ENCODE measurements around the gene GRB7. TPM values are rescaled to one million over a fixed set of nuclear protein-coding genes. Genes with fewer than 3 reads are reported as not detected.

Gene GRB7
- polyA plus RNA-seq, 1 donor, result 35.9 TPM

- no peak for DNase-seq
- peaks cover 7% of the 10 kb centered on the region for H3K4me1 ChIP-seq (ENCODE audit: control insufficient read depth, insufficient read depth, low read length)
- no peak overlapping the region for H3K4me3 ChIP-seq (ENCODE audit: low read length)
- H3K9me3 ChIP-seq (ENCODE audit: control insufficient read depth, low read depth, low read length), result no peaks in the 10 kb centered on the region
- H3K27me3 ChIP-seq (ENCODE audit: control insufficient read depth, insufficient read depth, low read length), result no peaks in the 10 kb centered on the region
- no peak overlapping the region for H3K27ac ChIP-seq (ENCODE audit: low read length)
- WGBS (ENCODE audit: insufficient coverage, low lambda C conversion rate), result no CpG with 5 or more reads among the region's 10 CpGs
- peaks cover 9% of the 10 kb centered on the region for H3K36me3 ChIP-seq (ENCODE audit: control insufficient read depth, insufficient read depth, low read length)
Measured at GRCh38 chr17:39751637-39752036, 13.9 kb downstream of the GRB7 start.

- H3K27me3 ChIP-seq (ENCODE audit: control insufficient read depth, insufficient read depth, low read length), result no peaks in the 10 kb centered on the region
- no CpG with 5 or more reads among the region's 13 CpGs for WGBS (ENCODE audit: insufficient coverage, low lambda C conversion rate)
- peaks cover 4% of the 10 kb centered on the region for H3K36me3 ChIP-seq (ENCODE audit: control insufficient read depth, insufficient read depth, low read length)
- H3K27ac ChIP-seq (ENCODE audit: low read length), result no peak overlapping the region
- no peaks in the 10 kb centered on the region for H3K9me3 ChIP-seq (ENCODE audit: control insufficient read depth, low read depth, low read length)
- DNase-seq, result no peak
- H3K4me3 ChIP-seq (ENCODE audit: low read length), result no peak overlapping the region
- H3K4me1 ChIP-seq (ENCODE audit: control insufficient read depth, insufficient read depth, low read length), result peaks cover 7% of the 10 kb centered on the region
Measured at GRCh38 chr17:39752241-39752881, 14.6 kb downstream of the GRB7 start.

DNA sequence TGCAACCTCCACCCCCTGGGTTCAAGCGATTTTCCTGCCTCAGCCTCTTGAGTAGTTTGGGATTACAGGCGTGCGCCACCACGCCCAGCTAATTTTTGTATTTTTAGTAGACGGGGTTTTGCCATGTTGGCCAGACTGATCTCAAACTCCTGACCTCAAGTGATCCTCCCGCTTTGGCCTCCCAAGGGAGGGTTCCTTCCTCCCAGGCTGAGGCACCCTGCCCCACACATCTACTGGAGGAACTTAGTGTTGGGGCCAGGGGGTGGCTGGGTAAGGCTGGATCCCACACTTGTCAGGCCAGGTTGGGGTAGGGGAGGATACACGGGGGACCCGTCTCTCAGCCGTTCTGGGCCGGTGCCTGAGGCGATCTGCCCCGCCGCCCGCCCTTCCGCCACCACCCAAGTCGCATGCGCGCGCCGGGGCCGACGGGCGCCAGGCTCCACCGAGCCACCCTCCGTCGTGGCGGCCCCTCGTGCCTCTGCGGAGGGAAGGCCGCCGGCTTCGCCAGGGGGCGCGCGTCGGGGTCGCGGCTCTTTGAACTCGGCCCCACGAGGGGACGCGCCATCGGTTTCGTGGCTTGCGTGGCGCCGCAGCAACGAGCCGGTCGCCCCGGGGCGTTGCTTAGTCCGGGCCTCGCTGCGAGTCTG lies 15.9 kb downstream of the GRB7 start:
- peak in 1 of 2 donors; percentile 42 for DNase-seq
- Histone ChIP-seq H3K27me3 (ENCODE audit: control insufficient read depth, insufficient read depth, low read length) (no peaks in the 10 kb centered on the region), H3K4me3 (ENCODE audit: low read length) (peak overlapping the region; percentile 94), H3K4me1 (ENCODE audit: control insufficient read depth, insufficient read depth, low read length) (peaks cover 7% of the 10 kb centered on the region), H3K27ac (ENCODE audit: low read length) (peak overlapping the region; percentile 89), H3K36me3 (ENCODE audit: control insufficient read depth, insufficient read depth, low read length) (no peaks in the 10 kb centered on the region), H3K9me3 (ENCODE audit: control insufficient read depth, low read depth, low read length) (no peaks in the 10 kb centered on the region)
- no CpG with 5 or more reads among the region's 55 CpGs for WGBS (ENCODE audit: insufficient coverage, low lambda C conversion rate)

DNA sequence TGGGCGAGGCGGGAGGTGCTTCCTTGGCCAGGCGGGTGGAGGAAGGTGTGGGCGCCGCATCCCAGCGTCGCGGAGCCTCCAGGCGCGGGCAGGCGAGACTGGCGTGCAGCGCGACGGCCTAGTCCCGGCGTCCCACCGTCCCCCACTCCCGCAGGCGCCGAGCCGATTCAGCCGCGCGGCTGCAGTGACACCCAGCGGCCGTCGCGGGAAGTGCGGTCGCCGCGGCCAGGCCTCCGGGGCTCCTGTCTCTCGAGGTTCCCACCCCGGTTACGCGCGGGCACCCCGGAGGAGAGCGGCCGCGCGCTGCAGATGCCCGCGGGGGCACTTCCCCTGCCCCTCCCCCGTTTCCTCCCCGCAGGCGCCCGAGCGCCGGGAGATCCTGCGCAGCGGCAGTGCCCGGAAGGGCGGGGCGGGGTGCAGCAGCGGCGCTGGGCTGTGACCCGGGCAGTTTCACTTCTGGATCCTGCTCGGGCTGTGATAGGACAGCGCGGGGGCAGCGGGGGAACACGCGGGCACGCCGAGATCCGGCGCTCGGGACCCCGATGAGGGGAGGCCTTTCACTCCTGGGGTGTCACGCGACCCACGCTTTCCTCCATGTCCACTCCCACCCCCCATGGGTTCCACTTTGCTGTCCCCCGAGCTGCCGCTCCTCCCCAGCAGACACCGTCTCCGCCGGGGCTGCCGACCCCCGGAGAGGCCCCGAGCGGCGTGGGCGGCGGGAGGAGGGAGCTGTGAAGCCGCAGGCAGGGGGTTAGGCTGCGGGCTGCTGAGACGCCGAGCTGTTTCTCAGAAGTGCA lies 16.6 kb downstream of the GRB7 start:
- no CpG with 5 or more reads among the region's 91 CpGs for WGBS (ENCODE audit: insufficient coverage, low lambda C conversion rate)

DNA sequence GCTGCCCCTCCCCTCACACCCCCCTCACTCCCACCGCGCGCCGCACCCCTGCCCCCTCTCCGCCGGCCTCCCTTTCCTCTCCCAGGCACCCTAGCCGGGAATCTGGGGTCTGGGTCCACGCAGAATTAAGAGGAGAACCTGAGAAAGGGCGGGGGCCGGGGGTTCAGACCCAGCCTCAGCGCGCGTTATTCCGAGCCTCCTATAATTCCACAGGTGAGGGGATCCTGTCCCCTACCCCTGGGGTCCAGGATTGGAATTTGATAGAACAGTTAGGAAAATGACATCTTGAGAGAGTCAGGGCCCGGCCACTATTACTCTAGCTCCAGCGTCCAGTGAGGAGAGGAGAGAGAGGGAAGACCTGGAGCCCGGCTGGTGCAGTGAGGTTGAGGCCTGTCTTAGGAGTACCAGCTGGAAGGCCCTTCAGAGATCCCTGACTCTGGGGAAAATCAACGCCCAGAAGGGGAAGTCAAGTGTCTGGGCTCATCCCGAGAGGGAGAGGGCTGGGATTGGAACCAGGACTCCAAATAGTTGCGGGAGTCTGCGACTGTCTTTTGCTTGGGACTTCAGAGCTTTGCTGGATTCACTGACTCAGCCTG lies 17.3 kb downstream of the GRB7 start:
- peak overlapping the region; percentile 89 for H3K27ac ChIP-seq (ENCODE audit: low read length)
- H3K36me3 ChIP-seq (ENCODE audit: control insufficient read depth, insufficient read depth, low read length), result no peaks in the 10 kb centered on the region
- peak in 1 of 2 donors; percentile 26 for DNase-seq
- H3K27me3 ChIP-seq (ENCODE audit: control insufficient read depth, insufficient read depth, low read length), result no peaks in the 10 kb centered on the region
- H3K4me3 ChIP-seq (ENCODE audit: low read length), result peak overlapping the region; percentile 94
- H3K4me1 ChIP-seq (ENCODE audit: control insufficient read depth, insufficient read depth, low read length), result peaks cover 7% of the 10 kb centered on the region
- no CpG with 5 or more reads among the region's 21 CpGs for WGBS (ENCODE audit: insufficient coverage, low lambda C conversion rate)
- H3K9me3 ChIP-seq (ENCODE audit: control insufficient read depth, low read depth, low read length), result no peaks in the 10 kb centered on the region

More for the DNA sequence above, 16.6 kb downstream of the GRB7 start:
- DNase-seq, result peak; percentile 93 to 97
- peaks cover 7% of the 10 kb centered on the region for H3K4me1 ChIP-seq (ENCODE audit: control insufficient read depth, insufficient read depth, low read length)
- H3K9me3 ChIP-seq (ENCODE audit: control insufficient read depth, low read depth, low read length), result no peaks in the 10 kb centered on the region
- H3K27me3 ChIP-seq (ENCODE audit: control insufficient read depth, insufficient read depth, low read length), result no peaks in the 10 kb centered on the region
- peak overlapping the region; percentile 94 for H3K4me3 ChIP-seq (ENCODE audit: low read length)
- no peaks in the 10 kb centered on the region for H3K36me3 ChIP-seq (ENCODE audit: control insufficient read depth, insufficient read depth, low read length)
- H3K27ac ChIP-seq (ENCODE audit: low read length), result peak overlapping the region; percentile 89

DNA sequence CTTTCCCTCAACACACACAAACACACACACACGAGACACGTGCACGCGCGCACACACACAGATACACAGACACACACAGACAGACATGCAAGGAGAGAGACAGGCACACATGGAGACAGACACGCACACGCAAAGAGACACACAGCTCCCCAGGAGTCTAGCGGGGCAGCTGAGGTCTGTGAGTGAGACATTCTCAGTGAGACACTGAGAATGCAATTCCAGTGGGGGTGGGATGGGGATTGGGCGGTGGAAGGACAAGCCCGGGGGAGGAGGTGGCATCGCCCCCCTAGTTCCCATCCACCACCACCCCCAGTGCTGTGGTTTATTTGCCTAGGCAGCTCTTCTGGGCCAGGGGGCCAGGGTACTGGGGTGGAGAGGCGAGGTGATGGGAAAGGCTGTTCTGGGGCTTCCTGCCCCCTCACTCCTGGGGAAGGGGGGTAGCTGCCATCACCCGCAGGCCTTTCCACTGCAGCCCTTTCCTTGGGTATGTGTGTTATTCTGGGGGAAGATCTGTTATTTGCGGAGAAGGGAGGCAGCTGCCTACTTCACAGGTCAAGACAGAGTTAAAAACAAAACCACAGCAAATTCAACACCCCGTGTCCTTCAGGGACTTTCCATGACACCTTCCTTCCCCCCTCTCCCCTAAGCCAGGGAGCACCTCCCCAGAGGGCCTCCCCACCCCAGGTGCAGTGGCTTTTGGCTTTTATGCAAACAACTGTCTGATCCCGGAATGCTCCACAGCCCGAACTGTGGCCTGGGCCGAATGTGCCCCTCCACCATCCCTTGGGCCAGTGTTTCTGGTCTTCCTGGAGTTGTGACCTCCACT lies 18.0 kb downstream of the GRB7 start:
- Histone ChIP-seq H3K27me3 (ENCODE audit: control insufficient read depth, insufficient read depth, low read length) (no peaks in the 10 kb centered on the region), H3K27ac (ENCODE audit: low read length) (no peak overlapping the region), H3K4me1 (ENCODE audit: control insufficient read depth, insufficient read depth, low read length) (peaks cover 7% of the 10 kb centered on the region), H3K36me3 (ENCODE audit: control insufficient read depth, insufficient read depth, low read length) (no peaks in the 10 kb centered on the region), H3K4me3 (ENCODE audit: low read length) (no peak overlapping the region), H3K9me3 (ENCODE audit: control insufficient read depth, low read depth, low read length) (no peaks in the 10 kb centered on the region)
- DNase-seq, result no peak
- no CpG with 5 or more reads among the region's 18 CpGs for WGBS (ENCODE audit: insufficient coverage, low lambda C conversion rate)

DNA sequence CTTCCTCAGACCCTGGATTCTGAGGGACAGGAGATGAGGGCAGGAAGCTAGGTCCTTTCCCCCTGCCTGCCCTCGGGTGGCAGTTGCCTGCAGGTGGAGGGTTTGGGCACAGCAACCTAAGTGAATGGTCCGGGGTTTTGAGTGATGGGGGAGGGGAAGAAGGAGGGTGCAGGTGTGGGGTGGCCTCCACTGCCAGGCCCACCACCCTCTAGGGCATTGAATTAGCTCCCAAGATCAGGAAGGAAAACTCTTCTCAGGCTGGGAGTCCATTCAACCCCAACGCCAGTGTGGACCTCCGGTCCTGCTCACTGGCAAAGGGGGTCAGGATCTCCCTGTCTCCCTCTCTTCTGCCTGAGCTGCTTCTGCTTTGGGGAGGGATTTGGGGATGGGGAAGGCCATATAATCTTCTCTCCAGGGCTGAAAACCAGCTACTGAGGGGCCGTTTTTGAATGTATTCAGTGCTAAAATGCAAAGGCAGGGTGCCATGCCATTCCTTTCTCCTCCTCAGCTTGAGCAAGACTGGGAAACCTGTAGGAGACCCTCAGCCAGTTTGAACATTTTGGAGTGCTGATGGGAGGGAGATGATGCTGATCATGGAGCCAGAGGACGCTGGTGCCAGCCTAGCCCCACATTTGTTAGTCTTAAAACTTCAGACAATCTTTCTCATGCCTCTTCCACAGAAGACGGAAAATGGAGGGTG lies 18.8 kb downstream of the GRB7 start:
- no peaks in the 10 kb centered on the region for H3K27me3 ChIP-seq (ENCODE audit: control insufficient read depth, insufficient read depth, low read length)
- peaks cover 7% of the 10 kb centered on the region for H3K4me1 ChIP-seq (ENCODE audit: control insufficient read depth, insufficient read depth, low read length)
- no peaks in the 10 kb centered on the region for H3K9me3 ChIP-seq (ENCODE audit: control insufficient read depth, low read depth, low read length)
- no peaks in the 10 kb centered on the region for H3K36me3 ChIP-seq (ENCODE audit: control insufficient read depth, insufficient read depth, low read length)
- no peak overlapping the region for H3K4me3 ChIP-seq (ENCODE audit: low read length)
- DNase-seq, result peak in 1 of 2 donors; percentile 15
- WGBS (ENCODE audit: insufficient coverage, low lambda C conversion rate), result no CpG with 5 or more reads among the region's 7 CpGs
- H3K27ac ChIP-seq (ENCODE audit: low read length), result no peak overlapping the region

DNA sequence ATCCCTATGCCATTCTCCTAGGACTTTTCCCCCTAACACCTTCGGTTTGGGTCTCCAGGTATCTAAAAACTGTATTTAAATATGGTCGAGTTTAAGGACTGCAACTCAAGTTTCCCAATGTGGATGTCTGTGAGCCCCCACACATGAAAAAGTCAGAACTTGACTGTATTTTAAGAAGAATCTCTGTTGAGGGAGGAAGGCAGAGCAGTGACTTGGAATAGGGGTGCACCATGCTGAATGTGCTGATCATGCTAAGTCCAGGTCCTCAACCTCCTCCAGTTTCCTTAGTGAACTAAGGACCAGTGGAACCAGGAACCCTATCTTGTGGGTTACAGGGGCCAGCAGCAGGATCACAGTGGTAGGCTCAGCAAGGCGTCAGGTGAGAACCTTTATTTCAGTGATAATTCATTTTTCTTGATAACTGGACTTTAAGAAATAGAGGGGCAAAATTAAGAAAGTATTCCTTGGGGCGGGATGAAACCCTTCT lies 19.5 kb downstream of the GRB7 start:
- H3K9me3 ChIP-seq (ENCODE audit: control insufficient read depth, low read depth, low read length), result no peaks in the 10 kb centered on the region
- H3K27ac ChIP-seq (ENCODE audit: low read length), result no peak overlapping the region
- no peak overlapping the region for H3K4me3 ChIP-seq (ENCODE audit: low read length)
- H3K27me3 ChIP-seq (ENCODE audit: control insufficient read depth, insufficient read depth, low read length), result no peaks in the 10 kb centered on the region
- WGBS (ENCODE audit: insufficient coverage, low lambda C conversion rate), result no CpG with 5 or more reads among the region's 4 CpGs
- peaks cover 7% of the 10 kb centered on the region for H3K4me1 ChIP-seq (ENCODE audit: control insufficient read depth, insufficient read depth, low read length)
- DNase-seq, result no peak
- no peaks in the 10 kb centered on the region for H3K36me3 ChIP-seq (ENCODE audit: control insufficient read depth, insufficient read depth, low read length)
